ENCODE results near the gene TRIM47.

- TF ChIP-seq, protein P1, sequence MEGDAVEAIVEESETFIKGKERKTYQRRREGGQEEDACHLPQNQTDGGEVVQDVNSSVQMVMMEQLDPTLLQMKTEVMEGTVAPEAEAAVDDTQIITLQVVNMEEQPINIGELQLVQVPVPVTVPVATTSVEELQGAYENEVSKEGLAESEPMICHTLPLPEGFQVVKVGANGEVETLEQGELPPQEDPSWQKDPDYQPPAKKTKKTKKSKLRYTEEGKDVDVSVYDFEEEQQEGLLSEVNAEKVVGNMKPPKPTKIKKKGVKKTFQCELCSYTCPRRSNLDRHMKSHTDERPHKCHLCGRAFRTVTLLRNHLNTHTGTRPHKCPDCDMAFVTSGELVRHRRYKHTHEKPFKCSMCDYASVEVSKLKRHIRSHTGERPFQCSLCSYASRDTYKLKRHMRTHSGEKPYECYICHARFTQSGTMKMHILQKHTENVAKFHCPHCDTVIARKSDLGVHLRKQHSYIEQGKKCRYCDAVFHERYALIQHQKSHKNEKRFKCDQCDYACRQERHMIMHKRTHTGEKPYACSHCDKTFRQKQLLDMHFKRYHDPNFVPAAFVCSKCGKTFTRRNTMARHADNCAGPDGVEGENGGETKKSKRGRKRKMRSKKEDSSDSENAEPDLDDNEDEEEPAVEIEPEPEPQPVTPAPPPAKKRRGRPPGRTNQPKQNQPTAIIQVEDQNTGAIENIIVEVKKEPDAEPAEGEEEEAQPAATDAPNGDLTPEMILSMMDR (conservative IDR thresholded peaks at IDR 0.05; ENCODE audit: low read length): no peak
- no peak for TF ChIP-seq EZH2phosphoT487 (IDR thresholded peaks at IDR 0.05; ENCODE audit: borderline replicate concordance, low read depth, low read length)
These were observed 7.0 kb upstream of the TRIM47 start for GRCh38 chr17:75885431-75885830.
